OCI-M1 (cell line): Measurements from ENCODE around the gene GAL3ST3.

Source experiments
- DNase-seq: peaks from one replicate; lab custom pipeline; 2025; lab: John Stamatoyannopoulos, UW

The GAL3ST3 gene

GRCh38 chr11:66069715-66070603 is 21.0 kb upstream of the GAL3ST3 start, which contains the start of gene PACS1:
PACS1 (plus strand) TSS chr11:66070272; CDS start chr11:66070487, 215 bp downstream.
- DNase-seq = peak; percentile 57

GRCh38 chr11:66068923-66069714 is 20.2 kb upstream of the GAL3ST3 start:
- peak; percentile 57 for DNase-seq

GRCh38 chr11:66068154-66068821 is 19.3 kb upstream of the GAL3ST3 start:
- peak; percentile 85 for DNase-seq

- DNase-seq = no peak
Measured at GRCh38 chr11:66067640-66068039, 18.7 kb upstream of the GAL3ST3 start.

GRCh38 chr11:66066751-66067150 is 17.8 kb upstream of the GAL3ST3 start:
- no peak for DNase-seq

GRCh38 chr11:66064571-66064970 is 15.6 kb upstream of the GAL3ST3 start:
- DNase-seq = no peak

- DNase-seq = no peak
Measured at GRCh38 chr11:66063900-66064299, 14.9 kb upstream of the GAL3ST3 start.

- no peak for DNase-seq
Measured at GRCh38 chr11:66062408-66062807, 13.4 kb upstream of the GAL3ST3 start.

GRCh38 chr11:66061268-66061667 is 12.3 kb upstream of the GAL3ST3 start:
- no peak for DNase-seq

GRCh38 chr11:66059966-66060680 is 11.2 kb upstream of the GAL3ST3 start:
- no peak for DNase-seq

GRCh38 chr11:66056501-66056900 is 7.5 kb upstream of the GAL3ST3 start:
- no peak for DNase-seq

GRCh38 chr11:66055021-66055420 is 6.1 kb upstream of the GAL3ST3 start:
- DNase-seq = no peak

- DNase-seq = no peak
Measured at GRCh38 chr11:66052664-66052982, 3.7 kb upstream of the GAL3ST3 start.

GRCh38 chr11:66051766-66052663 is 3.1 kb upstream of the GAL3ST3 start, which contains the start of gene SF3B2:
SF3B2 (plus strand) TSS chr11:66052364; CDS start chr11:66052385, 21 bp downstream.
- DNase-seq = peak; percentile 98

- no peak for DNase-seq
Measured at GRCh38 chr11:66051371-66051765, 2.4 kb upstream of the GAL3ST3 start.

GRCh38 chr11:66050581-66051231 is 1.7 kb upstream of the GAL3ST3 start:
- DNase-seq = peak; percentile 36

GRCh38 chr11:66047541-66048365 is 1.2 kb downstream of the GAL3ST3 start:
- no peak for DNase-seq

- DNase-seq = no peak
Measured at GRCh38 chr11:66046901-66047300, 2.1 kb downstream of the GAL3ST3 start.

GRCh38 chr11:66045177-66045639 is 3.8 kb downstream of the GAL3ST3 start:
- DNase-seq = peak; percentile 88
